ENCODE data around the gene ARMC12. TPM values are rescaled to one million over a fixed set of nuclear protein-coding genes. Genes with fewer than 3 reads are reported as not detected.

ARMC12 gene
- total RNA-seq, 2 donors from 2014 or later: 1.8 to 1.9 TPM

GRCh38 chr6:35786810-35787209, 50.0 kb downstream of the ARMC12 start:
- no peak for ATAC-seq (replicated peaks)
- Mint-ChIP-seq H3K27ac (no peak overlapping the region), H3K27me3 (peaks cover 40% of the 10 kb centered on the region), H3K9me3 (no peaks in the 10 kb centered on the region), H3K4me1 (no peaks in the 10 kb centered on the region), H3K36me3 (ENCODE audit: low read depth) (no peaks in the 10 kb centered on the region), H3K4me3 (no peak overlapping the region)

DNA sequence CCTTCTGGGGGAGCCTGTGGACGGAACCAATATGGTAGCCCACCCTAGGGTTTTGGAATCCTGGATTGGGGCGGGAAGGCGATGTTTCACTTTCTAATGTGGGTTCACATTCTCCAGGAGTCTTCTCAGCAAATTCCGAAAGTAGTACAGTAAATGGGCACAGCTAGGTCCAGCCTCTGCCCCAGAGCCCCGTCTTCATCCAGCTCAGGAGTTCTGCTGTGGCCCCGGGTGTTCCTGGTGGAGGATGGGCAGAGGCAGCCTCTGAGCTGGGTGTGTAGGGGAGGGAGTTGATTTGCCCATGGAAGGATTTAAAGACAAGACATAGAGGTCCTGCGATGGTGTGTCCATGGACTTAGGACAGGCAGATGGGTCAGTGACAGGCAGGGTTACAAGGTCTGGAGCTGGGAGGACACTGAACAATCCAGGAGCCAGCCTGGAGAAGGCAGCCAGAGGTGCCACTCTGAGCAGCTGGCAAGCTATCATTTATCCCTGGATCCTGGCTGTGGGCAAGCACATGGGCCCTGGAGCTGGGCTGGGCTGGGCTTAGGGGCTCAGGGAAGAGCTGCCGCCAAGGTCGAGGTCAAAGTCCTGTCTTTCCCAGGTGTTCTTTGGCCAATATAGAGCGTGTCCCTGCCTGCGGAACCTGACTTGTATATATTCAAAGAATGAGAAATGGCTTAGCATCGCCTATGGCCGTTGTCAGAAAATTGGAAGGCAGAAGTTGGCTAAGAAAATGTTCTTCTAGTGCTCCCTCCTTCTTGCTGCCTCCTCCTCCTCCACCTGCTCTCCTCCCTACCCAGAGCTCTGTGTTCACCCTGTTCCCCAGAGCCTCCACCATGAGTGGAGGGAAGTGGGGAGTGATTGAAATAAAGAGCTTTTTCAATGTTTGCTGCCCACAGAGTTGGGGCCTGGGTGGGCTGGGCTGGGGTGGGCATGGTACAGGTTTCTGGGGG, 50.7 kb downstream of the ARMC12 start:
- Mint-ChIP-seq H3K4me1 (no peaks in the 10 kb centered on the region), H3K9me3 (no peaks in the 10 kb centered on the region), H3K27me3 (peaks cover 35% of the 10 kb centered on the region), H3K36me3 (ENCODE audit: low read depth) (no peaks in the 10 kb centered on the region), H3K4me3 (no peak overlapping the region), H3K27ac (no peak overlapping the region)
- ATAC-seq (replicated peaks): no peak

GRCh38 chr6:35788423-35788982, 51.7 kb downstream of the ARMC12 start:
- Mint-ChIP-seq H3K9me3 (no peaks in the 10 kb centered on the region), H3K27me3 (peaks cover 36% of the 10 kb centered on the region), H3K36me3 (ENCODE audit: low read depth) (no peaks in the 10 kb centered on the region), H3K4me3 (no peak overlapping the region), H3K27ac (no peak overlapping the region), H3K4me1 (no peaks in the 10 kb centered on the region)
- ATAC-seq (replicated peaks): no peak

- H3K36me3 Mint-ChIP-seq (ENCODE audit: low read depth): no peaks in the 10 kb centered on the region
- no peak overlapping the region for H3K27ac Mint-ChIP-seq
- ATAC-seq (replicated peaks): no peak
- H3K4me1 Mint-ChIP-seq: no peaks in the 10 kb centered on the region
- peaks cover 37% of the 10 kb centered on the region for H3K27me3 Mint-ChIP-seq
- H3K9me3 Mint-ChIP-seq: no peaks in the 10 kb centered on the region
- H3K4me3 Mint-ChIP-seq: no peak overlapping the region
Observed at GRCh38 chr6:35790683-35791082, 53.9 kb downstream of the ARMC12 start.

- no peaks in the 10 kb centered on the region for H3K4me1 Mint-ChIP-seq
- no peak for ATAC-seq (replicated peaks)
- H3K9me3 Mint-ChIP-seq: no peaks in the 10 kb centered on the region
- H3K27ac Mint-ChIP-seq: no peak overlapping the region
- H3K36me3 Mint-ChIP-seq (ENCODE audit: low read depth): no peaks in the 10 kb centered on the region
- H3K4me3 Mint-ChIP-seq: no peak overlapping the region
- H3K27me3 Mint-ChIP-seq: peaks cover 17% of the 10 kb centered on the region
Observed at GRCh38 chr6:35794536-35795452, 58.0 kb downstream of the ARMC12 start.

GRCh38 chr6:35795453-35796071, 58.7 kb downstream of the ARMC12 start:
- H3K27me3 Mint-ChIP-seq: peaks cover 13% of the 10 kb centered on the region
- no peaks in the 10 kb centered on the region for H3K4me1 Mint-ChIP-seq
- no peaks in the 10 kb centered on the region for H3K9me3 Mint-ChIP-seq
- H3K4me3 Mint-ChIP-seq: no peak overlapping the region
- ATAC-seq (replicated peaks): no peak
- H3K36me3 Mint-ChIP-seq (ENCODE audit: low read depth): no peaks in the 10 kb centered on the region
- peak overlapping the region; percentile 54 for H3K27ac Mint-ChIP-seq

GRCh38 chr6:35796236-35796635, 59.4 kb downstream of the ARMC12 start:
- Mint-ChIP-seq H3K36me3 (ENCODE audit: low read depth) (no peaks in the 10 kb centered on the region), H3K27ac (peak overlapping the region; percentile 54), H3K27me3 (peaks cover 12% of the 10 kb centered on the region), H3K9me3 (no peaks in the 10 kb centered on the region), H3K4me1 (no peaks in the 10 kb centered on the region), H3K4me3 (no peak overlapping the region)
- peak; percentile 52 for ATAC-seq (replicated peaks)

GRCh38 chr6:35797837-35798526, 61.1 kb downstream of the ARMC12 start:
- no peak for ATAC-seq (replicated peaks)
- no peak overlapping the region for H3K4me3 Mint-ChIP-seq
- peaks cover 12% of the 10 kb centered on the region for H3K27me3 Mint-ChIP-seq
- no peaks in the 10 kb centered on the region for H3K9me3 Mint-ChIP-seq
- H3K36me3 Mint-ChIP-seq (ENCODE audit: low read depth): no peaks in the 10 kb centered on the region
- H3K27ac Mint-ChIP-seq: no peak overlapping the region
- no peaks in the 10 kb centered on the region for H3K4me1 Mint-ChIP-seq

Other genes with a start within 250 kb of the ARMC12 start
- 1 to 10 TPM in 1 of 2 donors, under 1 TPM in 1; 0.80 to 1.8 TPM for gene TEAD3, start 240.0 kb upstream of the ARMC12 start, total RNA-seq
- gene TULP1, start 224.1 kb upstream of the ARMC12 start, total RNA-seq: not detected
- 100 to 1,000 TPM in 1 of 2 donors, 10 to 100 TPM in 1; 39.9 to 101 TPM for gene FKBP5, start 48.1 kb upstream of the ARMC12 start, total RNA-seq
- gene CLPSL2, start 39.6 kb downstream of the ARMC12 start, total RNA-seq: not detected
- not detected for gene CLPSL1, start 44.0 kb downstream of the ARMC12 start, total RNA-seq
- under 1 TPM in 1 of 2 donors, not detected in 1; 0.56 TPM for gene CLPS, start 60.3 kb downstream of the ARMC12 start, total RNA-seq
- under 1 TPM; 0.21 to 0.26 TPM for gene LHFPL5, start 68.3 kb downstream of the ARMC12 start, total RNA-seq
- gene SRPK1, start 184.1 kb downstream of the ARMC12 start, total RNA-seq: 100 to 1,000 TPM in 1 of 2 donors, 10 to 100 TPM in 1; 83.5 to 101 TPM